HG02973 (cell line): ENCODE measurements around the gene ASMTL.
"Not testable (repeated sequence)": the region's sequence is repeated elsewhere in the genome, so short reads cannot be mapped to it uniquely, and the experiment has no call there.

Experiments
- ATAC-seq: cut with Tn5 transposase; IDR thresholded peaks from one replicate; pipeline ENCODE4 v1.9.1; 2021; ENCODE audit warnings: moderate library complexity; ENCODE audit not compliant: unreplicated experiment

The ASMTL gene

DNA sequence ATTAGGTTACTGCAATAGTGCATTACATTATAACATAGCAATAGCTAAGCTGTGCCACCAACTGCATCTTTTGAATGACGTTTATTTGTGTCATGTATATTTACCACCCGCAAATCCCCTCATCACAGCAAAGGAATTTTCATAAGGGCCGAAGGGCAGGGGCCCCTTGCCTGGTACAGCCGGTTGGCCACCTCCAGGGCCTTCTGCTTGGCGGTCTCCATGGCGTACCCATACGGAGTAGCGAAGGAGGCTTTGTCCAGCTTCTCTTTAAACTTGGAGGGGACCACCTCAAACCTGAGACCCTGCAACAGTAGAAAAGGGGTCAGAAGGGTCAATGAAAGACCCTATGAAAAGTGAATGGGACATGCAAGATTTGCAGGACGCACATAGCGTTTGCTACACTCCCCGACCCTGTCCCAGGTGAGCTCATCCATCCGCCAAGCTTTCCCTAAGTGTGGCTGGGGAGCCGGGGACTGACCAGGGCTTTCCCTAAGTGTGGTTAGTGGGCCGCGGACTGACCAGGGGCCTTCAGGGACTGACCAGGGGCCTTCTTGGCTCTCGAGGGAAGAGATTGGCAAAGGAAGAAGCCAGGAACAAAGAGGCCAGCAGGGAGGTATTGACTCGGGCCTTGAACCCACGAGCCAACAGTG lies 10.6 kb downstream of the ASMTL start:
- ATAC-seq: no peak

DNA sequence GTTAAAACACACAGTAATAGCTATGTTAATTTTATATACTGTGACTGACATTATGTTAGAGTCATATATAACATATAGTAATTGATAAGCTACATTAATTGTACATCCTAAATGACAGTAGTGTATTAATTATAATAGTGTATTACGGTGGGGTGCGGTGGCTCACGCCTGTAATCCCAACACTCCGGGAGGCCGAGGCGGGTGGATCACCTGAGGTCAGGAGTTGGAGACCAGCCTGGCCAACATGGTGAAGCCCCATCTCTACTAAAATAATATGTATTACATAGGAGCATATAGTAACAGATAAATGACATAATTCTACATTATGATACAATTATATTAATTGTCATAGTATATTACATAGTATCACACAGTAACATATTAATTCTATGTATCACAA lies 12.2 kb downstream of the ASMTL start:
- ATAC-seq: no peak

- no peak for ATAC-seq
Observed at GRCh38 chrX:1435241-1435895, 17.3 kb downstream of the ASMTL start.

DNA sequence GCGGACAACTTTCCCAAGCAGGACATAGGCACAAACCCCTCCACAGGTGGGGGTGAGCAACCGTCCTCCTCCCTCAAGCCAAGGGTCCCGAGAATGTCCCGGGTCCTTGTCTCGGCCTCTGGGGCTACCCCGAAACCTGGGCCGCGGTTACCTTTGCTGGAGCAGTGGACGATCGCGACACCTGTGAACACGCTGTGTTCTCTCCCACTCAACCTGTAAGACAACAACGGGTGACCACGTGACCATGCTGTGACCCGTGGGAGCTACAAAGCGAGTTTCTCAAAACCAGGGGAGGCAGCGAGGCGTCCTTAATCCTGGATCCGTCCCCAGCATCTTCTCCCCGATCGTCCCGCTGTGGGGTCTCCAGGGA lies 17.9 kb downstream of the ASMTL start:
- ATAC-seq: no peak

DNA sequence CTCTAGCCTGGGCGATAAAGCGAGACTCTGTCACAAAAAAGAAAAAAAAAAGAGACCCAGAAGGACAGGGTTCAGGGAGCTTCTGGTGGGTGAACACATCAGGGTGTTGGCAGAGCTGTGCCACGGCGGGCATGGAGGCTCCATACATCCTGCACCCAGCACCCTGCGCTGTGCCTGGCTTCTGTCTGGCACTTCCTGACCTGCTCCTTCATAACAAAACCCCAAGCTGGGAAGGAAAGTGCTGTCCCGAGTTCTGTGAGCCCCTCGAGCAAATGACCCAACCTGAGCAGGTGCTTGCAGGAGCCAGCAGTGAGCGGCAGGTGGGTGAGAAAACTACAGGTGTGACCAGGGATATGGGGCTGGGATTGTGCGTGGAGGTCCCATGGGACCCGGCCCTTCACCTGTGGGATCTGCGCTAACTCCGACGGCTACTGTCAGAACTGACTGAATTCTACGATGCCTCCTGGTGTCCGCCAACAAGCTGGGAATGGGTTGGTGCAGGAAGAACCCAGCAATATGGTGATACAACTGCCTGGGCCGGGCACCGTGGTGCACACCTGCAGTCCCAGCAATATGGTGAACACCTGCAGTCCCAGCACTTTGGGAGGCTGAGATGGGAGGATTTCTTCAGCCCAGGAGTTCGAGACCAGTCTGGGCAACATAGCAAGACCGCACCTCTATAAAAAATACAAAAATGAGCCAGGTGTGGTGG lies 18.9 kb downstream of the ASMTL start:
- ATAC-seq: no peak

- ATAC-seq: no peak
Observed at GRCh38 chrX:1430451-1430850, 22.3 kb downstream of the ASMTL start.

GRCh38 chrX:1427756-1428155 lies 25.0 kb downstream of the ASMTL start:
- no peak for ATAC-seq

DNA sequence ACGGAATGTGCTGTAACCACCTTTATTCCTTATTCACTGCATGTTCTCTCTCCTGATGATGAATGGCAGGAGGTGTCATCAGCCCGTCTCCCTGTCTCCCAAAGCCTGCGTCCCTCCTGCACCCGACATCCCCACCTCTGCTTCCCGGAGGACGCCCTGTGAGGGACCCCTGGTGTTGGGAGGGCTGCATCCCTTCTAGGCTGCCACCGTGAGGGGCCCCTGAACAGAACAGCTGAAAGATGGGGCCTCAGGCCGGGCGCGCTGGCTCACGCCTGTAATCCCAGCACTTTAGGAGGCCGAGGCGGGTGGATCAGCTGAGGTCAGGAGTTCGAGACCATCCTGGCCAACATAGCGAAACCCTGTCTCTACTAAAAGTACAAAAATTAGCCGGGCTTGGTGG lies 26.4 kb downstream of the ASMTL start:
- ATAC-seq: not testable (repeated sequence)

GRCh38 chrX:1425381-1425780 lies 27.3 kb downstream of the ASMTL start:
- no peak for ATAC-seq

- ATAC-seq: no peak
Observed at GRCh38 chrX:1424147-1424851, 28.4 kb downstream of the ASMTL start.

DNA sequence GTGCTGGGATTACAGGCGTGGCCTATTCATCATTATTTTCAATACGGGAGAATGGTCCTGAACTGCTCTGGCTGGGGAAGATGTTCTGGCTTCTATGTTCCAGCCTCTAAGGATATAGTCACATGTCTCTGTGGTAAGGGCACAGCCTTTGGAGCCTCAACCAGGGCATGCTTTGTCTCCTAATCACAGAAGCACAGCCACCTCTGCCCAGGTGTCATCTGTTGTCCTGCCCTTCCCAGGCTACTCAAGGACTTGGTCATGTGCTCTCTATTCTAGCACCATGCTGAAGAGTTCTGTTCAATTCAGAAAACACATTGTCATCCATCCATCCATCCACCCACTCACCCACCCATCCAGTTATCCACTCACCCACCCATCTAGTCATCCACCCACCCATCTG lies 29.5 kb downstream of the ASMTL start:
- ATAC-seq: no peak

- ATAC-seq: no peak
Observed at GRCh38 chrX:1422135-1422465, 30.6 kb downstream of the ASMTL start.

- ATAC-seq: no peak
Observed at GRCh38 chrX:1421433-1422134, 31.1 kb downstream of the ASMTL start.

- no peak for ATAC-seq
Observed at GRCh38 chrX:1420371-1420770, 32.3 kb downstream of the ASMTL start.

GRCh38 chrX:1419545-1420355 lies 33.0 kb downstream of the ASMTL start:
- no peak for ATAC-seq

DNA sequence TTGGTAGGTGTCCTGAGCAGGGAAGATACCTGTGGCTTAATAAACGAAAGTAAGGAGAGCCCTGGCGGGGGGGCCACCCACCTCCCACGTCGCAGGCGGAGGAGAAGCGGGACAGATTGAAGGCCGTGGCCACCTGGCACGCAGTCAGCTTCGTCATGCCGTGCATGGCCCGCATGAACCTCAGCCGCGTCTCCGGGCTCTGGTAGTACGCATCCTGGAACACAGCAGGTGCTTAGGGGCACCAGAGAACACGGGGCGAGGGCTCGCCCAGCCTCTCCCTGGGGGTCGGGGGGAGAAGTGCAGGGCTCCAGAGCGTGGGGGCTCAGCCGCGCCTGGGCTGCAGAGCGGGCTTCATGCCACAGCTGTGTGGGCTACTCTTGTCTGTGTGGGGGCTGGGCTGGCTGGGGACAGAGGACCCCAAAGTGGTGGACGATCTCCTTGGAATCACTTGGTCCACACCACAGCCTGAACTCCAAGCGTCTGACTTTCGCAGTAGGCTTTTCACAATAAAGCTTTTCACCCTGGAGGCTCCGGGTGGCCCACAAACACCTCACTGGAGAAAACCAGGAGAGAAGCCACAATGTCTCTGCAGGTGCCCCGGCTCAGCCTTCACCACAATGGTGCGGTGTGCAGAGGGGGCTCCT lies 33.7 kb downstream of the ASMTL start:
- no peak for ATAC-seq

DNA sequence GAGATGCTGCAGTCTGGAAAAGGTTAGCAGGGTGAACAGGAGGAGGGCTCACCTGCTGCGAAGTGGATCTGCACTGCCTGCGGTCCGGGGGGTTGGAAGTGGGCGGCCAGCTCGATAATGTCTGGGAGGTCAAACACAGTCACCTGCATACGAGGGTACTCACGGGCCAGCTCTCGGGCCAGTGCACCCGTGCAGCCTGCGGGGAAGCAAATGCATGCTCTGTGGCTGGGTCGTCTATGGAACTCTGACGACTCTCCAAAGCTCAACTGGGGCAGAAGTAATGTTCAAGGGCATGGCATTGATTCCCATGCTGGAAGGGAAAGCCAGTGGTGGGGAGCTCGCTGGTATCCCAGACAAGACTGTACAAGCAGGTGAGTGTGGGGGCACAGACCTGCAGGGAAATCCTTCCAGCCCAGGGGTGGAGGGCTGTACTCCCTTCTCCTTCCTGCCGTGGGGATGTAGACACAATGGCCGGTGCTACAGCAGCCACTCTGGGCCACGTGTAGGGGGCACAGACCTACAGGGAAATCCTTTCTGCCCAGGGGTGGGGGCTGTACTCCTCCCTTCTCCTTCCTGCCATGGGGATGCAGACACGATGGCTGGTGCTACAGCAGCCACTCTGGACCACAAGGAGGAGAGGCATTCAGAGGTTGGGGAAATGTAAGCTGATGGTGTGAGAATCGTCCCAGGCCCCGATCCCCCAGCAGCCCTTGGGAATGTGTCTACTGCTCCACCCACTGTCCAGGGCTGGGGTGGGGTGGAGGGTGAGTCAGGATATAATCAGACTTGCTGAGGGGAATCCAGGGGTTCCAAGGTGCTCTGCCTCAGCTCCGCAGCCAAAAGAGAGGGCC lies 34.6 kb downstream of the ASMTL start:
- no peak for ATAC-seq

DNA sequence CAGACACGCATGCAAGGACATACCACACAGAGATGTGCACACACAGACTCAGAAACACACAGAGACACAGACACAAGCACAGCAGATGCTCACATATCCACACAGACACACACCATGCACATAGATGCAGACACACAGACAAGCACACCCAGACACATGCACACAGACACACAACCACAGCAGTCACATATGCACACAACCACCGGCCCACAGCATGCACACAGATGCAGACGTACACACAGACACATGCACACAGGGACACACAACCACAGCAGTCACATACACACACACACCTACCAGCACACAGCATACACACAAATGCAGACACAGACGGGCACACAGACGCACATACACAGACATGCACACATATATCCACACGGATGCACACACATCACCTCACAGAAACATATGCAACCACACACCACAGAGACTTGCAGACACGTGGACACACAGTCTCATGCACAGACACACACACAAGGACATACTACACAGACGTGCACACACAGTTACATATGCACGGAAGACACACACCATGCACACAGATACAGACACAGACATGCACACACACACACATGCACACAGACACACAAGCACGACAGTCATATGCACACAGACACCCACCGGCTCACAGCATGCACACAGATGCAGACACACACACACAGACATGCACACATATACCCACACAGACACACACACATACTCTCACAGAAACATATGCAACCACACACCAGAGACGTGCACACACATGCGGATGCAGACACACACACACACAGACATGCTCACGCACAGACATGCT lies 35.5 kb downstream of the ASMTL start:
- no peak for ATAC-seq
